ENCODE data around the gene KCTD20.
"Not testable (repeated sequence)": the region's sequence is repeated elsewhere in the genome, so short reads cannot be mapped to it uniquely, and the experiment has no call there.

- not testable (repeated sequence) for TF ChIP-seq CTCF, POLR2A, EP300 (IDR thresholded peaks at IDR 0.05)
Observed at GRCh38 chr6:36483326-36483725, 40.5 kb downstream of the KCTD20 start.

All from tibial nerve (tissue), 4 donors.